Measurements from ENCODE around the gene DIO2. TPM values are rescaled to one million over a fixed set of nuclear protein-coding genes. Genes with fewer than 3 reads are reported as not detected.

The DIO2 gene
- total and polyA plus RNA-seq, 2 experiments from 2014 or later: 0.71 to 2.5 TPM

DNA sequence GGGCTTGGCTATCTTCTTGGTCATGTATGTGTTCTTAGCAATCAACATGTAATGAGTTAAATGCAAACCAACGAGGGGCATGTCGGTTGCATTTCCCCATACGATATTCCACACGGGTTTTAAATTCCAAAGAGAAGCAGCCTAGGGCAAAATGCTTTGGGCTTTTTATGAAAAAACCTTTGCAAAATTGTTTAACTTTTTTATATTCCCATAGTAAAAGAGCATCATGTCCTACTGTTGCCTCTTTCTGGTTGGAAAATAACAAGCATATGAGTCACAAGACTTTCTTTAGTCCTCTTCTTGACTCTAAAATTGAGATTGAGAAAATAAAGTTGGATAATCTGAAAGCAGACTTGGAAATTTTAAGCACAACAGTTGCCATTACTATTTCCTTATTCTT lies 3.8 kb upstream of the DIO2 start:
- no peak overlapping the region for H2AFZ ChIP-seq
- H3K27ac ChIP-seq: peak overlapping the region; percentile 67
- H3K36me3 ChIP-seq (replicated peaks; ENCODE audit: insufficient read depth, low read depth): no peaks in the 10 kb centered on the region
- 94% methylated on average over 4 of the region's 4 CpGs for WGBS (ENCODE audit: low lambda C conversion rate, missing lambda C conversion rate)
- no peak for TF ChIP-seq EZH2 (IDR thresholded peaks at IDR 0.05; ENCODE audit: borderline replicate concordance)
- TF ChIP-seq EZH2phosphoT487 (IDR thresholded peaks at IDR 0.05; ENCODE audit: low read depth, severe bottlenecking, unreplicated experiment): no peak
- TF ChIP-seq, protein P1, sequence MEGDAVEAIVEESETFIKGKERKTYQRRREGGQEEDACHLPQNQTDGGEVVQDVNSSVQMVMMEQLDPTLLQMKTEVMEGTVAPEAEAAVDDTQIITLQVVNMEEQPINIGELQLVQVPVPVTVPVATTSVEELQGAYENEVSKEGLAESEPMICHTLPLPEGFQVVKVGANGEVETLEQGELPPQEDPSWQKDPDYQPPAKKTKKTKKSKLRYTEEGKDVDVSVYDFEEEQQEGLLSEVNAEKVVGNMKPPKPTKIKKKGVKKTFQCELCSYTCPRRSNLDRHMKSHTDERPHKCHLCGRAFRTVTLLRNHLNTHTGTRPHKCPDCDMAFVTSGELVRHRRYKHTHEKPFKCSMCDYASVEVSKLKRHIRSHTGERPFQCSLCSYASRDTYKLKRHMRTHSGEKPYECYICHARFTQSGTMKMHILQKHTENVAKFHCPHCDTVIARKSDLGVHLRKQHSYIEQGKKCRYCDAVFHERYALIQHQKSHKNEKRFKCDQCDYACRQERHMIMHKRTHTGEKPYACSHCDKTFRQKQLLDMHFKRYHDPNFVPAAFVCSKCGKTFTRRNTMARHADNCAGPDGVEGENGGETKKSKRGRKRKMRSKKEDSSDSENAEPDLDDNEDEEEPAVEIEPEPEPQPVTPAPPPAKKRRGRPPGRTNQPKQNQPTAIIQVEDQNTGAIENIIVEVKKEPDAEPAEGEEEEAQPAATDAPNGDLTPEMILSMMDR (IDR thresholded peaks at IDR 0.05; ENCODE audit: poor library complexity): no peak
- no peaks in the 10 kb centered on the region for H3K79me2 ChIP-seq
- H3K4me1 ChIP-seq (ENCODE audit: insufficient read depth): no peaks in the 10 kb centered on the region
- H3K9me3 ChIP-seq (ENCODE audit: low read depth): no peaks in the 10 kb centered on the region
- H3K27me3 ChIP-seq: no peaks in the 10 kb centered on the region
- no peaks in the 10 kb centered on the region for H3K9me2 ChIP-seq (replicated peaks; ENCODE audit: insufficient read depth)
- H3K4me3 ChIP-seq: no peak overlapping the region
- DNase-seq (ENCODE audit: low spot score): no peak
- no peaks in the 10 kb centered on the region for H4K20me1 ChIP-seq (ENCODE audit: insufficient read depth, poor library complexity, severe bottlenecking)
- no peak overlapping the region for H3K4me2 ChIP-seq

DNA sequence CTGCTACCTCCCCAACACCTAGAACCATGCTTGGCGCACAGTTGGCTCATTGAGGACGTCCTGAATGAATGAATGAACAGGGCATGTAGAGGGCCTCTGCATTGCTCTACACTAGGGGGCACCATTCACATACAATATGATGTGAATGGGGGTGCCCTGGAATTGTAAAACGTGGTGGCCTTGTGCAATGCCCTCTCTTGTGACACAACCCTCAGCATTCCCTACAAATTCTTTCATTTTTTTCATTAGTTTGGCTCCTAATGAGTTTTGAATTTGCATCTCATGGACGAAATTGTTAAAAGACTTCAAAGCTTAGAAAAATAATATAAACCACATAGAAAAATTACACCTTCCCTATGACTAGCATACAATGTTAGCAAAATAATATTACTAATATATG lies 2.3 kb upstream of the DIO2 start:
- H3K4me1 ChIP-seq (ENCODE audit: insufficient read depth): no peaks in the 10 kb centered on the region
- 67% methylated on average over 4 of the region's 4 CpGs for WGBS (ENCODE audit: low lambda C conversion rate, missing lambda C conversion rate)
- H3K79me2 ChIP-seq: no peaks in the 10 kb centered on the region
- H3K9me3 ChIP-seq (ENCODE audit: low read depth): no peaks in the 10 kb centered on the region
- no peaks in the 10 kb centered on the region for H3K9me2 ChIP-seq (replicated peaks; ENCODE audit: insufficient read depth)
- no peaks in the 10 kb centered on the region for H3K27me3 ChIP-seq
- no peak overlapping the region for H3K27ac ChIP-seq
- H3K4me2 ChIP-seq: no peak overlapping the region
- H4K20me1 ChIP-seq (ENCODE audit: insufficient read depth, poor library complexity, severe bottlenecking): no peaks in the 10 kb centered on the region
- no peak for TF ChIP-seq EZH2phosphoT487 (IDR thresholded peaks at IDR 0.05; ENCODE audit: low read depth, severe bottlenecking, unreplicated experiment)
- TF ChIP-seq, protein P1 (IDR thresholded peaks at IDR 0.05; ENCODE audit: poor library complexity): peak; percentile 33
- H3K36me3 ChIP-seq (replicated peaks; ENCODE audit: insufficient read depth, low read depth): no peaks in the 10 kb centered on the region
- no peak overlapping the region for H3K4me3 ChIP-seq
- H2AFZ ChIP-seq: no peak overlapping the region
- peak; percentile 61 for DNase-seq (ENCODE audit: low spot score)

DNA sequence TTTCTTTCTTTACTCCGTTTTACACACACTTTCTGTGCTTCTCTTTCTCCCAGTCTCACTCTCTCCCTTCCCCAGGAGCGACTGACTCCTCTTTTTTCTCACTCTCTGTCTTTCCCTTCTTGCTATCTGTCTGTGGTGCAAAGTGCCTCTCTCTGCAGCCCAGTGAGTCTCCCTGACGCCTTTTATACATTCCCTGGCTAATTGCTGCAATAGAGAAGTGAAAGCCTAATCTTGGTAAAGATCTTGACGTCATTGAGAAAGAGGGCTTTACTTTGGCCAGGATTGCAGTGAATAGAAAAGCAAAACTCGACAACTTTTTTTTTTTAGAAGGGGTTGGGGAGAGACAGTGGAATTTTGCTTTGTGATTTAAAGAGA lies 706 bp upstream of the DIO2 start:
- peak overlapping the region; percentile 76 for H3K4me2 ChIP-seq
- H3K4me1 ChIP-seq (ENCODE audit: insufficient read depth): no peaks in the 10 kb centered on the region
- 14% methylated on average over 5 of the region's 5 CpGs for WGBS (ENCODE audit: low lambda C conversion rate, missing lambda C conversion rate)
- DNase-seq (ENCODE audit: low spot score): peak; percentile 49
- no peaks in the 10 kb centered on the region for H3K27me3 ChIP-seq
- H4K20me1 ChIP-seq (ENCODE audit: insufficient read depth, poor library complexity, severe bottlenecking): no peaks in the 10 kb centered on the region
- no peaks in the 10 kb centered on the region for H3K79me2 ChIP-seq
- peak overlapping the region; percentile 2 for H3K27ac ChIP-seq
- peak overlapping the region; percentile 29 for H2AFZ ChIP-seq
- no peaks in the 10 kb centered on the region for H3K36me3 ChIP-seq (replicated peaks; ENCODE audit: insufficient read depth, low read depth)
- H3K9me2 ChIP-seq (replicated peaks; ENCODE audit: insufficient read depth): no peaks in the 10 kb centered on the region
- H3K9me3 ChIP-seq (ENCODE audit: low read depth): no peaks in the 10 kb centered on the region
- H3K4me3 ChIP-seq: peak overlapping the region; percentile 33
- TF ChIP-seq, protein P1 (IDR thresholded peaks at IDR 0.05; ENCODE audit: poor library complexity): no peak
- TF ChIP-seq EZH2phosphoT487 (IDR thresholded peaks at IDR 0.05; ENCODE audit: low read depth, severe bottlenecking, unreplicated experiment) (no peak), EZH2 (IDR thresholded peaks at IDR 0.05; ENCODE audit: borderline replicate concordance) (no peak)

DNA sequence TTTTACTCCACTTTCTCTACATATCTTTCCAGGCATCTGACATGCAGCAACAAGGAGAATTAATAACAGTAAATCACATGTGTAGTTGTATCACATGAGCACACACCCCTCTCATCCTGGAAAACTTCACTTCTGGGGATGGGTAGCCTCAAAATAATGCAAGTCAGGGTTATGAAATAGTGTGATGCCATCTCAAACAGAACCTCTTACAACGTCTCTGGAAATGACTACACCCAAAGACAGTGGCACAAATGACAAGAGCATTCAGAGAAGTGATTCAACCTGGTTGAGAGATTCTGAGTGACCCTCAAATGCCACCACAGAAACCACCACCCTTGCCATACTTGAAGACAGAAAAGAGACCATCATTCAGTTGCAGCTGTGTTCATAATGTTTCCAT lies 2.8 kb downstream of the DIO2 start:
- Histone ChIP-seq H3K27ac (no peak overlapping the region), H3K27me3 (no peaks in the 10 kb centered on the region), H3K36me3 (replicated peaks; ENCODE audit: insufficient read depth, low read depth) (no peaks in the 10 kb centered on the region), H3K4me1 (ENCODE audit: insufficient read depth) (no peaks in the 10 kb centered on the region), H2AFZ (no peak overlapping the region), H3K79me2 (no peaks in the 10 kb centered on the region), H3K4me2 (no peak overlapping the region), H3K9me2 (replicated peaks; ENCODE audit: insufficient read depth) (no peaks in the 10 kb centered on the region), H4K20me1 (ENCODE audit: insufficient read depth, poor library complexity, severe bottlenecking) (no peaks in the 10 kb centered on the region), H3K4me3 (no peak overlapping the region), H3K9me3 (ENCODE audit: low read depth) (no peaks in the 10 kb centered on the region)
- no peak for DNase-seq (ENCODE audit: low spot score)
- TF ChIP-seq, protein P1 (IDR thresholded peaks at IDR 0.05; ENCODE audit: poor library complexity): no peak
- no peak for TF ChIP-seq EZH2phosphoT487 (IDR thresholded peaks at IDR 0.05; ENCODE audit: low read depth, severe bottlenecking, unreplicated experiment)
- TF ChIP-seq EZH2 (IDR thresholded peaks at IDR 0.05; ENCODE audit: borderline replicate concordance): no peak
- WGBS (ENCODE audit: low lambda C conversion rate, missing lambda C conversion rate): 50% methylated on average over 1 of the region's 1 CpG
